Measurements from ENCODE around the gene OR10J1.

OR10J1 gene

DNA sequence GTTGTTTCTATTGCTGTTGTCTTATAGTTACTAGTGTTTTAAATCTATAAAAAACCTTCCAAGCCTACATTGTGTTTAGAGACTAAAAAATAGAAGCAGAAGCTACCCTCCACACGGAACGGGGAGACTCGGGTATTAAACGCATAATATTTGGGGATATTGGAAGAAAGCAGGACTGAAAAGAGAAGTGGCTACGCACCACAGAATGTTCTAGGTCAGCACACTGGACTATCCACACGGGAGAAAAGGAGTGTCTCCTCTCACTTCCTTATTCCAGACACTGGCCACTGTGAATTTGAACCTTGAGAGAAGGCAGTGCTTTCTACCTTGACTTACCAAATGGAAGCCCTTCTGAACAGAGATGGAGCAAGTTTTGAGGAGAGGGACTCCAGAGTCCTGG is 8.5 kb upstream of the OR10J1 start:
- no peaks in the 10 kb centered on the region for H3K27me3 ChIP-seq (ENCODE audit: insufficient read depth, low read length, poor library complexity, severe bottlenecking)
- H3K9ac ChIP-seq (ENCODE audit: low read depth, low read length, poor library complexity, severe bottlenecking): no peak overlapping the region
- H3K79me2 ChIP-seq (ENCODE audit: insufficient read depth, low read length): no peaks in the 10 kb centered on the region
- H3F3A ChIP-seq (ENCODE audit: low read depth): no peaks in the 10 kb centered on the region
- no peak for TF ChIP-seq EZH2phosphoT487 (IDR thresholded peaks at IDR 0.05; ENCODE audit: borderline replicate concordance)
- TF ChIP-seq, protein P1, sequence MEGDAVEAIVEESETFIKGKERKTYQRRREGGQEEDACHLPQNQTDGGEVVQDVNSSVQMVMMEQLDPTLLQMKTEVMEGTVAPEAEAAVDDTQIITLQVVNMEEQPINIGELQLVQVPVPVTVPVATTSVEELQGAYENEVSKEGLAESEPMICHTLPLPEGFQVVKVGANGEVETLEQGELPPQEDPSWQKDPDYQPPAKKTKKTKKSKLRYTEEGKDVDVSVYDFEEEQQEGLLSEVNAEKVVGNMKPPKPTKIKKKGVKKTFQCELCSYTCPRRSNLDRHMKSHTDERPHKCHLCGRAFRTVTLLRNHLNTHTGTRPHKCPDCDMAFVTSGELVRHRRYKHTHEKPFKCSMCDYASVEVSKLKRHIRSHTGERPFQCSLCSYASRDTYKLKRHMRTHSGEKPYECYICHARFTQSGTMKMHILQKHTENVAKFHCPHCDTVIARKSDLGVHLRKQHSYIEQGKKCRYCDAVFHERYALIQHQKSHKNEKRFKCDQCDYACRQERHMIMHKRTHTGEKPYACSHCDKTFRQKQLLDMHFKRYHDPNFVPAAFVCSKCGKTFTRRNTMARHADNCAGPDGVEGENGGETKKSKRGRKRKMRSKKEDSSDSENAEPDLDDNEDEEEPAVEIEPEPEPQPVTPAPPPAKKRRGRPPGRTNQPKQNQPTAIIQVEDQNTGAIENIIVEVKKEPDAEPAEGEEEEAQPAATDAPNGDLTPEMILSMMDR (conservative IDR thresholded peaks at IDR 0.05; ENCODE audit: low read length): no peak
- no peak overlapping the region for H2AFZ ChIP-seq (ENCODE audit: low read length)
- no peaks in the 10 kb centered on the region for H4K20me1 ChIP-seq (ENCODE audit: insufficient read depth, low read length, poor library complexity, severe bottlenecking)
- no peaks in the 10 kb centered on the region for H3K9me3 ChIP-seq (ENCODE audit: insufficient read depth, low read depth, low read length)
- no peaks in the 10 kb centered on the region for H3K36me3 ChIP-seq (ENCODE audit: insufficient read depth, low read length)
- no peaks in the 10 kb centered on the region for H3K4me1 ChIP-seq (ENCODE audit: insufficient read depth, low read length, poor library complexity, severe bottlenecking)
- H3K4me2 ChIP-seq (ENCODE audit: low read depth, low read length, poor library complexity, severe bottlenecking): no peak overlapping the region
- no peak overlapping the region for H3K4me3 ChIP-seq (ENCODE audit: low read length, poor library complexity, severe bottlenecking)
- no peaks in the 10 kb centered on the region; the same call in 1 of the 2 replicates for H3K9me2 ChIP-seq (replicated peaks; ENCODE audit: low read depth, low read length)

DNA sequence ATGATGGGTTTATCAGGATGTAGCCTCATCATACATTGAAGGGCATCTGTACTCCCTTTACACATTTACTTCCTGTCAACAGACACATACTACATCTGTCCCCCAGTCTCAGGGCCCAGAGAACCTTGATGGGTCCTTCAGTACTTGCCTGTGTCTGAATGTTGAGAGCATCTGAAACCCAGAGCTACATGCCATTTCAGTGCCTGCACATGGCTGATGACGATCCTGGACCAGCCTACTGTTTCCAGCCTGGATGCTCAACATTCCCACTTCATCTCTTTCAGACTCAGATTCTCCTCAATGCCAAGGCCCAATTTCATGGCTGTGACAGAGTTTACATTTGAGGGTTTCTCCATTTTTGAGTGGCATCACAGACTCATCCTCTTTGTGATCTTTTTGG is 7.6 kb upstream of the OR10J1 start, which contains the start of gene OR10J4:
Gene OR10J4 (plus strand): TSS at position 301 of the 400 bp plus-strand sequence.
- TF ChIP-seq EZH2phosphoT487 (IDR thresholded peaks at IDR 0.05; ENCODE audit: borderline replicate concordance): no peak
- TF ChIP-seq, protein P1 (conservative IDR thresholded peaks at IDR 0.05; ENCODE audit: low read length): no peak
- Histone ChIP-seq H4K20me1 (ENCODE audit: insufficient read depth, low read length, poor library complexity, severe bottlenecking) (no peaks in the 10 kb centered on the region), H3K9me2 (replicated peaks; ENCODE audit: low read depth, low read length) (no peaks in the 10 kb centered on the region; the same call in 1 of the 2 replicates), H3F3A (ENCODE audit: low read depth) (no peaks in the 10 kb centered on the region), H3K9me3 (ENCODE audit: insufficient read depth, low read depth, low read length) (no peaks in the 10 kb centered on the region), H3K9ac (ENCODE audit: low read depth, low read length, poor library complexity, severe bottlenecking) (no peak within 1 kb of the TSS), H3K4me2 (ENCODE audit: low read depth, low read length, poor library complexity, severe bottlenecking) (no peak within 1 kb of the TSS), H3K4me3 (ENCODE audit: low read length, poor library complexity, severe bottlenecking) (no peak within 1 kb of the TSS), H2AFZ (ENCODE audit: low read length) (no peak within 1 kb of the TSS), H3K36me3 (ENCODE audit: insufficient read depth, low read length) (no peaks in the 10 kb centered on the region), H3K4me1 (ENCODE audit: insufficient read depth, low read length, poor library complexity, severe bottlenecking) (no peaks in the 10 kb centered on the region), H3K27me3 (ENCODE audit: insufficient read depth, low read length, poor library complexity, severe bottlenecking) (no peaks in the 10 kb centered on the region), H3K79me2 (ENCODE audit: insufficient read depth, low read length) (no peaks in the 10 kb centered on the region)

DNA sequence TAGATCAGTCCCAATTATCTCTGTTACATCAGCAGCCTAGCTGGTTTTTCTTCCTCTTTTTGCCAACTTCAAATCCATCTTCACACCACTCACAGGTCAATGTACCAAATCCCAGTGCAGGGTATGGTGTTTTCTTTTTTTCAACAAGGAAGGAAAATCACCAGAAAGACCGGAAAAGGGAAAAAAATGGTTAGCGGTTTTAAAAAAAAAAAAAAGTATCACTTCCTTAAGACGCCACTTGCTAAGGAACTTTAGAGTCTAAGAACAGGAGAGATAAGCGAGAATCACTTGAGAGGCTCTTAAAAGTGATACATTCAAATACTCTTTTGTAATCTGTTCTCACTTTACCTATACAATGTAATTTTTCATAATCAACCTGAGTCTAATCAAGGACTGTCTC is 3.1 kb upstream of the OR10J1 start:
- H4K20me1 ChIP-seq (ENCODE audit: insufficient read depth, low read length, poor library complexity, severe bottlenecking): no peaks in the 10 kb centered on the region
- H3F3A ChIP-seq (ENCODE audit: low read depth): no peaks in the 10 kb centered on the region
- H3K9ac ChIP-seq (ENCODE audit: low read depth, low read length, poor library complexity, severe bottlenecking): no peak overlapping the region
- TF ChIP-seq EZH2phosphoT487 (IDR thresholded peaks at IDR 0.05; ENCODE audit: borderline replicate concordance): no peak
- TF ChIP-seq, protein P1 (conservative IDR thresholded peaks at IDR 0.05; ENCODE audit: low read length): no peak
- H2AFZ ChIP-seq (ENCODE audit: low read length): no peak overlapping the region
- H3K4me3 ChIP-seq (ENCODE audit: low read length, poor library complexity, severe bottlenecking): no peak overlapping the region
- H3K9me2 ChIP-seq (replicated peaks; ENCODE audit: low read depth, low read length): no peaks in the 10 kb centered on the region; the same call in 1 of the 2 replicates
- H3K4me1 ChIP-seq (ENCODE audit: insufficient read depth, low read length, poor library complexity, severe bottlenecking): no peaks in the 10 kb centered on the region
- no peak overlapping the region for H3K4me2 ChIP-seq (ENCODE audit: low read depth, low read length, poor library complexity, severe bottlenecking)
- no peaks in the 10 kb centered on the region for H3K36me3 ChIP-seq (ENCODE audit: insufficient read depth, low read length)
- no peaks in the 10 kb centered on the region for H3K79me2 ChIP-seq (ENCODE audit: insufficient read depth, low read length)
- no peaks in the 10 kb centered on the region for H3K9me3 ChIP-seq (ENCODE audit: insufficient read depth, low read depth, low read length)
- no peaks in the 10 kb centered on the region for H3K27me3 ChIP-seq (ENCODE audit: insufficient read depth, low read length, poor library complexity, severe bottlenecking)
